Measurements from ENCODE around the gene SNTA1. TPM values are rescaled to one million over a fixed set of nuclear protein-coding genes. Genes with fewer than 3 reads are reported as not detected.

SNTA1 gene
- total RNA-seq, 1 experiment from 2014 or later: 13.2 TPM

- Histone ChIP-seq H3K4me3 (no peak overlapping the region), H3K36me3 (no peaks in the 10 kb centered on the region), H3K4me1 (peaks cover 12% of the 10 kb centered on the region), H3K27ac (peak overlapping the region; percentile 59), H3K27me3 (no peaks in the 10 kb centered on the region), H3K9me3 (replicated peaks) (no peaks in the 10 kb centered on the region)
- peak; percentile 71 to 80 for DNase-seq
These were observed 20.3 kb downstream of the SNTA1 start for GRCh38 chr20:33423141-33423834.

- no peaks in the 10 kb centered on the region for H3K27me3 ChIP-seq
- no peaks in the 10 kb centered on the region for H3K36me3 ChIP-seq
- H3K4me1 ChIP-seq: peaks cover 12% of the 10 kb centered on the region
- no peak overlapping the region for H3K4me3 ChIP-seq
- H3K27ac ChIP-seq: no peak overlapping the region
- DNase-seq: no peak
- no peaks in the 10 kb centered on the region for H3K9me3 ChIP-seq (replicated peaks)
These were observed 24.2 kb downstream of the SNTA1 start for GRCh38 chr20:33419140-33419974.

- Histone ChIP-seq H3K9me3 (replicated peaks) (no peaks in the 10 kb centered on the region), H3K27me3 (no peaks in the 10 kb centered on the region), H3K4me1 (peaks cover 3% of the 10 kb centered on the region; the same call in 1 of the 2 replicates), H3K4me3 (no peak overlapping the region), H3K27ac (no peak overlapping the region), H3K36me3 (no peaks in the 10 kb centered on the region)
- DNase-seq: no peak
These were observed 25.5 kb downstream of the SNTA1 start for GRCh38 chr20:33418033-33418432.

- no peak overlapping the region for H3K27ac ChIP-seq
- H3K4me3 ChIP-seq: no peak overlapping the region
- H3K4me1 ChIP-seq: no peaks in the 10 kb centered on the region
- DNase-seq: peak; percentile 29 to 53
- H3K36me3 ChIP-seq: no peaks in the 10 kb centered on the region
- no peaks in the 10 kb centered on the region for H3K27me3 ChIP-seq
- H3K9me3 ChIP-seq (replicated peaks): no peaks in the 10 kb centered on the region
These were observed 27.6 kb downstream of the SNTA1 start for GRCh38 chr20:33415948-33416347.

GRCh38 chr20:33412484-33412838, 31.1 kb downstream of the SNTA1 start:
- Histone ChIP-seq H3K4me3 (no peak overlapping the region), H3K27me3 (no peaks in the 10 kb centered on the region), H3K27ac (no peak overlapping the region), H3K4me1 (no peaks in the 10 kb centered on the region), H3K36me3 (peaks cover 1% of the 10 kb centered on the region; the same call in 1 of the 2 replicates), H3K9me3 (replicated peaks) (no peaks in the 10 kb centered on the region)
- no peak for DNase-seq

GRCh38 chr20:33411711-33412483, 31.7 kb downstream of the SNTA1 start:
- H3K27ac ChIP-seq: no peak overlapping the region

GRCh38 chr20:33411242-33411641, 32.3 kb downstream of the SNTA1 start:
- Histone ChIP-seq H3K4me3 (no peak overlapping the region), H3K36me3 (peaks cover 5% of the 10 kb centered on the region; the same call in 1 of the 2 replicates), H3K27me3 (no peaks in the 10 kb centered on the region), H3K27ac (no peak overlapping the region), H3K9me3 (replicated peaks) (no peaks in the 10 kb centered on the region), H3K4me1 (no peaks in the 10 kb centered on the region)
- no peak for DNase-seq

More at GRCh38 chr20:33411711-33412483, 31.7 kb downstream of the SNTA1 start:
- Histone ChIP-seq H3K27me3 (no peaks in the 10 kb centered on the region), H3K4me1 (no peaks in the 10 kb centered on the region), H3K9me3 (replicated peaks) (no peaks in the 10 kb centered on the region), H3K4me3 (no peak overlapping the region), H3K36me3 (peaks cover 5% of the 10 kb centered on the region; the same call in 1 of the 2 replicates)
- DNase-seq: no peak

- no peak for DNase-seq
- no peaks in the 10 kb centered on the region for H3K9me3 ChIP-seq (replicated peaks)
- peaks cover 5% of the 10 kb centered on the region; the same call in 1 of the 2 replicates for H3K36me3 ChIP-seq
- no peak overlapping the region for H3K4me3 ChIP-seq
- H3K27ac ChIP-seq: no peak overlapping the region
- no peaks in the 10 kb centered on the region for H3K27me3 ChIP-seq
- H3K4me1 ChIP-seq: no peaks in the 10 kb centered on the region
These were observed 33.4 kb downstream of the SNTA1 start for GRCh38 chr20:33410081-33410742.

- no peaks in the 10 kb centered on the region for H3K9me3 ChIP-seq (replicated peaks)
- H3K4me1 ChIP-seq: no peaks in the 10 kb centered on the region
- H3K36me3 ChIP-seq: peaks cover 5% of the 10 kb centered on the region; the same call in 1 of the 2 replicates
- H3K27ac ChIP-seq: no peak overlapping the region
- DNase-seq: no peak
- no peaks in the 10 kb centered on the region for H3K27me3 ChIP-seq
- no peak overlapping the region for H3K4me3 ChIP-seq
These were observed 34.6 kb downstream of the SNTA1 start for GRCh38 chr20:33408716-33409654.

GRCh38 chr20:33408313-33408712, 35.2 kb downstream of the SNTA1 start:
- H3K4me1 ChIP-seq: no peaks in the 10 kb centered on the region
- peaks cover 5% of the 10 kb centered on the region; the same call in 1 of the 2 replicates for H3K36me3 ChIP-seq
- no peaks in the 10 kb centered on the region for H3K27me3 ChIP-seq
- DNase-seq: no peak
- H3K27ac ChIP-seq: no peak overlapping the region
- no peaks in the 10 kb centered on the region for H3K9me3 ChIP-seq (replicated peaks)
- no peak overlapping the region for H3K4me3 ChIP-seq

- Histone ChIP-seq H3K4me1 (no peaks in the 10 kb centered on the region), H3K9me3 (replicated peaks) (no peaks in the 10 kb centered on the region), H3K4me3 (no peak overlapping the region), H3K27ac (no peak overlapping the region), H3K27me3 (no peaks in the 10 kb centered on the region), H3K36me3 (peaks cover 5% of the 10 kb centered on the region; the same call in 1 of the 2 replicates)
- DNase-seq: no peak
These were observed 35.8 kb downstream of the SNTA1 start for GRCh38 chr20:33407796-33408195.

GRCh38 chr20:33407251-33407650, 36.3 kb downstream of the SNTA1 start:
- Histone ChIP-seq H3K9me3 (replicated peaks) (no peaks in the 10 kb centered on the region), H3K27me3 (no peaks in the 10 kb centered on the region), H3K4me3 (no peak overlapping the region), H3K27ac (no peak overlapping the region), H3K4me1 (no peaks in the 10 kb centered on the region), H3K36me3 (peaks cover 5% of the 10 kb centered on the region; the same call in 1 of the 2 replicates)
- no peak for DNase-seq

GRCh38 chr20:33404281-33404680, 39.3 kb downstream of the SNTA1 start:
- Histone ChIP-seq H3K27me3 (no peaks in the 10 kb centered on the region), H3K4me3 (no peak overlapping the region), H3K4me1 (no peaks in the 10 kb centered on the region), H3K27ac (no peak overlapping the region), H3K36me3 (0 out of 2 replicates have a peak, but pooled peaks cover 5% of the 10 kb centered on the region), H3K9me3 (replicated peaks) (no peaks in the 10 kb centered on the region)
- DNase-seq: no peak

Measured in SJCRH30 (cell line).